ENCODE results near the gene PKDCC. TPM values are rescaled to one million over a fixed set of nuclear protein-coding genes. Genes with fewer than 3 reads are reported as not detected.

Gene PKDCC
- total and polyA plus RNA-seq, 2 of the 8 experiments (the other 6 are each of a cell fraction or from before 2014, with no cell fraction given) = 49.9 to 80.1 TPM

- Histone ChIP-seq H3K4me1 (replicated peaks in 1 of 4; ENCODE audit: control insufficient read depth in 3 of 4, insufficient read depth in 4 of 4, low read length in 3 of 4) (peaks cover 2 to 13% (median 10%) of the 10 kb centered on the region in 4 experiments), H3K27me3 (replicated peaks in 1 of 4; ENCODE audit: control insufficient read depth in 3 of 4, extremely low read depth in 1 of 4, insufficient read depth in 3 of 4, low read length in 3 of 4) (no peaks in the 10 kb centered on the region; a peak in 2 of 7 replicates), H3K23me2 (ENCODE audit: low read depth, low read length) (no peaks in the 10 kb centered on the region; the same call in 1 of the 2 replicates), H3K14ac (ENCODE audit: insufficient read length) (no peak overlapping the region), H3K4ac (replicated peaks; ENCODE audit: insufficient read length, low read depth, low read length) (peak overlapping the region; percentile 27), H2BK20ac (ENCODE audit: low read length) (no peak overlapping the region), H4K91ac (replicated peaks; ENCODE audit: insufficient read length, low read length) (no peak overlapping the region), H3K23ac (ENCODE audit: insufficient read length) (no peak overlapping the region), H2BK12ac (ENCODE audit: low read depth, low read length) (peak overlapping the region; percentile 35; the same call in 1 of the 2 replicates), H2BK5ac (ENCODE audit: low read depth, low read length) (no peak overlapping the region; the same call in 1 of the 2 replicates), H3K79me2 (ENCODE audit: control insufficient read depth in 1 of 2, insufficient read depth in 2 of 2, low read length in 2 of 2) (no peaks in the 10 kb centered on the region), H2AK5ac (ENCODE audit: low read depth, low read length) (no peak overlapping the region), H4K20me1 (replicated peaks in 1 of 2; ENCODE audit: control insufficient read depth in 1 of 2, insufficient read depth in 2 of 2, low read length in 2 of 2) (no peaks in the 10 kb centered on the region), H3K9me3 (ENCODE audit: insufficient read depth in 2 of 2, low read depth in 1 of 2, low read length in 1 of 2) (no peaks in the 10 kb centered on the region), H3K56ac (replicated peaks; ENCODE audit: insufficient read length, low read depth, low read length) (no peak overlapping the region), H3K79me1 (ENCODE audit: low read depth, low read length) (no peaks in the 10 kb centered on the region), H3K36me3 (ENCODE audit: control insufficient read depth in 2 of 4, insufficient read depth in 4 of 4, low read length in 3 of 4) (no peaks in the 10 kb centered on the region), H3K18ac (ENCODE audit: extremely low read depth, low read length) (no peak overlapping the region), H4K5ac (ENCODE audit: insufficient read length, low read depth, low read length) (no peak overlapping the region), H2BK15ac (ENCODE audit: low read length) (peak overlapping the region; percentile 75), H3K9ac (replicated peaks in 1 of 4; ENCODE audit: extremely low read depth in 1 of 4, low read depth in 3 of 4, low read length in 3 of 4) (no peak overlapping the region), H3K27ac (ENCODE audit: low read depth, low read length) (no peak overlapping the region), H3K4me3 (ENCODE audit: extremely low read depth in 1 of 4, insufficient read depth in 2 of 4, low read depth in 3 of 4, low read length in 4 of 4) (no peak overlapping the region), H2AFZ (ENCODE audit: low read length) (no peak overlapping the region), H2BK120ac (replicated peaks; ENCODE audit: low read depth, low read length) (no peak overlapping the region), H3K4me2 (ENCODE audit: insufficient read depth in 1 of 2, low read depth in 2 of 2, low read length in 2 of 2) (no peak overlapping the region), H4K8ac (ENCODE audit: extremely low read depth, insufficient read depth, low read length) (no peak overlapping the region)
- ChIA-PET CTCF (ENCODE audit: partially characterized antibody) (interaction anchor here (1.2 to 1.3 kb wide), 2 partner anchors 116 to 254 kb away, joined by 5 read pairs; no protein-coding TSS in a partner anchor), POLR2A (ENCODE audit: partially characterized antibody) (interaction anchor here (0.5 kb wide), 1 partner anchor 105 kb away, joined by 3 read pairs; no protein-coding TSS in a partner anchor)
- DNase-seq (ENCODE audit: low read depth in 1 of 2, low spot score in 2 of 2) (no peak), FAIRE-seq (no peak)
- WGBS, 2 experiments (ENCODE audit: extremely low coverage in 1 of 2, insufficient coverage in 1 of 2, insufficient read length in 1 of 2, insufficient replicate concordance in 2 of 2, low coverage in 1 of 2, low lambda C conversion rate in 2 of 2, missing lambda C conversion rate in 1 of 2) = 89% methylated on average over 4 of the region's 4 CpGs; no CpG with 5 or more reads in 1 of the 2 experiments
- TF ChIP-seq MAX (IDR thresholded peaks at IDR 0.05) (no peak), TAF1 (IDR thresholded peaks at IDR 0.05; ENCODE audit: low read depth, low read length) (no peak), BCL11A (IDR thresholded peaks at IDR 0.05; ENCODE audit: low read depth in 2 of 2, low read length in 2 of 2) (no peak), SP4 (IDR thresholded peaks at IDR 0.05; ENCODE audit: low read length) (no peak), CEBPB (IDR thresholded peaks at IDR 0.05; ENCODE audit: low read depth, low read length) (no peak), SP1 (IDR thresholded peaks at IDR 0.05; ENCODE audit: low read depth, low read length) (no peak), CHD1 (IDR thresholded peaks at IDR 0.05; ENCODE audit: low read depth, low read length) (no peak), USF2 (IDR thresholded peaks at IDR 0.05; ENCODE audit: low read length) (no peak), KDM1A (IDR thresholded peaks at IDR 0.05; ENCODE audit: borderline replicate concordance, low read length) (no peak)
Observed at GRCh38 chr2:42107249-42108042, 59.6 kb downstream of the PKDCC start.
